ENCODE data around the gene RNF182.

The RNF182 gene

DNA sequence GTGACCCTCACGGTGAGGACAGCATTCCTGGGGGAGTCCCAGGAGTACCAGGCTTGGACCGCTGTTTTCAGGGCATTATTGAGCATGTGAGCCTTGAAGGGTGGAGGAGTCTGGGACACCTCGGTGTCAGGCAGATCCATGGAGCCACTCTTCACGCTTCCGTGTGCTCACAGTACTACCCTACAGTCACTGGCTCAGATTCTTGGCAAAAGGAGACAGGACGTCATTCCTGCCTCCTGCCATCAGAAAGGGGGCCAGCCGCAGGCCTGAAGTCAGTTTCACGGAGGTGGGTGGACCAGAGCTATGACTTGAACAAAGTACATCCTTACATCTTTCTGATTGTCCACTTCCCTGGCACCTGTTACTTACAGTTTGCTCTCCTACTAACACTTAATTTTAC, 103.9 kb downstream of the RNF182 start:
- DNase-seq, result no peak

DNA sequence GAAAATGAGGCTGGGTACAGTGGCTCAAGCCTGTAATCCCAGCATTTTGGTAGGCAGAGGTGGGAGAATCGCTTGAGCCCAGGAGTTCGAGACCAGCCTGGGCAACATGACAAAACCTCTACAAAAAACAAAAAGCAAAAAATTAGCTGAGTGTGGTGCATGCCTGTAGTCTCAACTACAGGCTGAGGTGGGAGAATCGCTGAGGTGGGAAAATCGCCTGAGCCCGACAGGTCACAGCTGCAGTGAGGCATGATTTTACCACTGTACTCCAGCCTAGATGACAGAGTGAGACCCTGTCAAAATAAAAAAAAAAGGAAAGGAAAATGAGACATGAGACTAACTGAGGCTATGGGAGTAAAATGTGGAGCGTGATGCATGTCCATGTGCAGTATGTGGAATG, 104.9 kb downstream of the RNF182 start:
- DNase-seq, result no peak
